ENCODE data around the gene CCAR1.
"Not testable (repeated sequence)": the region's sequence is repeated elsewhere in the genome, so short reads cannot be mapped to it uniquely, and the experiment has no call there.

The CCAR1 gene, protein sequence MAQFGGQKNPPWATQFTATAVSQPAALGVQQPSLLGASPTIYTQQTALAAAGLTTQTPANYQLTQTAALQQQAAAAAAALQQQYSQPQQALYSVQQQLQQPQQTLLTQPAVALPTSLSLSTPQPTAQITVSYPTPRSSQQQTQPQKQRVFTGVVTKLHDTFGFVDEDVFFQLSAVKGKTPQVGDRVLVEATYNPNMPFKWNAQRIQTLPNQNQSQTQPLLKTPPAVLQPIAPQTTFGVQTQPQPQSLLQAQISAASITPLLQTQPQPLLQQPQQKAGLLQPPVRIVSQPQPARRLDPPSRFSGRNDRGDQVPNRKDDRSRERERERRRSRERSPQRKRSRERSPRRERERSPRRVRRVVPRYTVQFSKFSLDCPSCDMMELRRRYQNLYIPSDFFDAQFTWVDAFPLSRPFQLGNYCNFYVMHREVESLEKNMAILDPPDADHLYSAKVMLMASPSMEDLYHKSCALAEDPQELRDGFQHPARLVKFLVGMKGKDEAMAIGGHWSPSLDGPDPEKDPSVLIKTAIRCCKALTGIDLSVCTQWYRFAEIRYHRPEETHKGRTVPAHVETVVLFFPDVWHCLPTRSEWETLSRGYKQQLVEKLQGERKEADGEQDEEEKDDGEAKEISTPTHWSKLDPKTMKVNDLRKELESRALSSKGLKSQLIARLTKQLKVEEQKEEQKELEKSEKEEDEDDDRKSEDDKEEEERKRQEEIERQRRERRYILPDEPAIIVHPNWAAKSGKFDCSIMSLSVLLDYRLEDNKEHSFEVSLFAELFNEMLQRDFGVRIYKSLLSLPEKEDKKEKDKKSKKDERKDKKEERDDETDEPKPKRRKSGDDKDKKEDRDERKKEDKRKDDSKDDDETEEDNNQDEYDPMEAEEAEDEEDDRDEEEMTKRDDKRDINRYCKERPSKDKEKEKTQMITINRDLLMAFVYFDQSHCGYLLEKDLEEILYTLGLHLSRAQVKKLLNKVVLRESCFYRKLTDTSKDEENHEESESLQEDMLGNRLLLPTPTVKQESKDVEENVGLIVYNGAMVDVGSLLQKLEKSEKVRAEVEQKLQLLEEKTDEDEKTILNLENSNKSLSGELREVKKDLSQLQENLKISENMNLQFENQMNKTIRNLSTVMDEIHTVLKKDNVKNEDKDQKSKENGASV

DNA sequence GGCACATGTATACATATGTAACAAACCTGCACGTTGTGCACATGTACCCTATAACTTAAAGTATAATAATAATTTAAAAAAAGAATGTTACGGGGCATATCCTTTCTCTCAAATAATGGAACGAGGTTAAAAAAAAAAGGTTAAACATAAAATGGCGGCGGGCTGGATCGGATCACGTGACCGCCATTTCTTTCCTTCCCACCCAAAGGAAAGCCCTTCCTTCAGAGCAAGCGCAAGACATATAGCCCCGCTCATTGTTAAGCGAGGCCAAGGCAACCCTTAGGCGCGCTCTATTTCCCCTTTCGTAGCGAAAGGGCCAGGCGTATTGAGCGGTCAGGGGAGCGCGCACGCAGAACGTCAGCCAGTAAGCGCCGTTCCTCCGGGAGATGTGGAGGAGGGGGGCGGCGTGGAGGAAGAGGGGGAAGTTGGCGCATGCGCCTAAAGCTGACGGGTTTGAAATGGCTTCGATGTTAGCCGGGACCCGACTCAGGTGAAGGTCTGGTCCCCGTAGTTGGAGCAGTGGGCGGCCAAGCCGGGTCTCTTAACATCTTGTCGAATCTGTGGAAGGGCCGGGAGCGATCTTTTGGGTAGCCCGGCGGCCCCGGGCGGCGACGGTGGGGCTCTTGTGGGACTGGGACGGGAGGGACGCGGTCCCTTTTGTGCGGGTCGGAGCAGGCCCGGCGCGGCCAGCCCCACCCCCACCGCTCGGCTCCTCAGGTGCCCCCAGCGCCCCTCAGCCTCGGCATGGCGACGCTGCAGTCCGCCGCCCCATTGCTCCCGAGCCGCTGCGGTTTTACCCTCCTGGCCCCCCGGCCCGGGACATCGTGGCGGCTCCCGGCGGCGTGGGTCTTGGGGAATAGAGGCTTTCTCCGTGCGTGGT, at the start of gene CCAR1:
Gene CCAR1 (plus strand): TSS at position 447 of the 880 bp plus-strand sequence. CDS start 1,266 bp downstream, outside the sequence.
- peak; percentile 90 to 94 (median 92) for DNase-seq

DNA sequence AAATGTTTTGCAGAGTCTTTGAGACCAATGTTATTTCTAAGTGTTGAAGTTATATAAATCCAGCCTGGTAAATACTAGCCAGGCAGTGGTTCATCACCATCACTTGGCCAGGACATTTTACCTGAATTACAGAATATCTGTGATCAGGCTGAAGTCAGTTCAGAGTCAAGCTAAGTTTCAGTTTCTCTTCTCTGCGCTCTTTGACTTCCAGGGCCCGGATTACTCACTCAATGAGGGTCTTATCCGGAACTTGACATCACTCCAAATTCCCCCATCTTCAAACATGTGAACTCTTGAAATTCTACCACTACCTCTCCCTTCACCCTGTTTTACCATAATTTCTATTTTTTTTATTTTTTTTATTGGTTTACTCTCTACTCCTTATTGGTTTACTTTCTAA, 36.6 kb upstream of the CCAR1 start:
- no peak for DNase-seq

DNA sequence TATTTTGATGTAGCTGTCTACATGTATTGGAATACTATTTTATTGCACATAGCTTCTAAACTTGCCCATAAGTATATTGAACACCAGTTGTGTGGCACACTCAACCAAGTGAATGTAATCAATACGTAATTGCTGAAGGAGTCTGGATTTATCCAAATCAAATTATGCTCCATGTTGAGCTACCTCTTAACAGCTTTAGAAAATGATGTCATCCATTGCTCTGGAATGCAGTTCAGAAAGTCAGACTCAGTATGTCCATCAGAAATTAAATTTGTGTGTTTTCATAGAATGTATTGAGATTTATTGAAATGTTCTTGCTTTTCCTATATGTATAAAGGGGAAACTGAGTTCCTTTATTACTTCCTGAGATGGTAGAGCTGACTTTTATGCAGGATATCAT, 25.0 kb upstream of the CCAR1 start:
- no peak for DNase-seq

DNA sequence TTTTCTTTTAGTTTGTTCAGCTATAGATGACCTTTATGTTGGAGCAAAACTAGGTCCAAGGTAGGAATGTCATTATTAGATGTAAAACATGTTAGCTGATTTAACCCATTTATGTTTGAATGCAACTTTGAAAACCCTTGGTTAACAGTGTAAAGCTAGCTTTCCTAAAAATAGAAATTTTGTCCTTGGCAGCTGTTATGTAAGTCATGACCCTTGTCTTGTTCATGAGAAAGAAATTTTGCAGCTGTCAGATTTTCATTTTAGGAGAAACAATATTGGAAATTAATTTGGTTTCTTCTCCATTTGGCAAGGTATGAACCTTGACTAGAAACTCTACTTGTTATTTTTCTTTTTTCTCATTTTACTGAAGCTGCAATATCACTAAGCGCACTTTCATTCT, 23.9 kb upstream of the CCAR1 start:
- DNase-seq: no peak

DNA sequence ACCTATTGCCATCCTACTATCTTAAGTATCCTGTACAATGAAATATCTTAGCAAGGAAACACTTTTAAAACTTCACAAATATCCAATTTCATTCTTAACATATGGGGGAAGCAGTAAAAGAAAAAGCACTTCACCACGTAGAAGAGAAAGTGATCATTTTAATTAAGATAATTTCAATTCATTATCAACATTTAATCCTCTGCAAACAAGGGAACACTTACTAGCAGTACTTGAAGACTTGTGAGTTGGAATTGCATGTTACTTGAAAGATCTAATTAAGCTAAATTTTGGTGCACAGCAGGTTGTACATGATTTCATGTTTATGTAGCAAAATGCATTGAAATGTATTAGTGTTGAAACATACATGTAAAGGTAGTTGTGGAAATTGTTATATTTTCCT, 20.8 kb upstream of the CCAR1 start:
- no peak for DNase-seq

DNA sequence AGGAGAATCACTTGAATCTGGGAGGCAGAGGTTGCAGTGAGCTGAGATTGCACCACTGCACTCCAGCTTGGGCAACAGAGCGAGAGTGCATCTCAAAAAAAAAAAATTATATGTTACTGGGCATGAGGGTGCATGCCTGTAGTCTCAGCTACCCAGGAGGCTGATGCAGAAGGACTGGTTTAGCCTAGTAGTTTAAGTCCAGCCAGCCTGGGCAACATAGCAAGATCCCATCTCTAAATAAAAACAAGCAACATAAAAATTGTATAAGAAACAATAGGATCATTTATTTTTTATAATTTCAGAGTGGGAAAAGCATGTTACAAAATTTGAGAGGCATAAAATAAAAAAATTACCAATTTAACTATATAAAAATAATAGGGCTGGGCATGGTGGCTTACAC, 15.5 kb upstream of the CCAR1 start:
- DNase-seq: no peak

DNA sequence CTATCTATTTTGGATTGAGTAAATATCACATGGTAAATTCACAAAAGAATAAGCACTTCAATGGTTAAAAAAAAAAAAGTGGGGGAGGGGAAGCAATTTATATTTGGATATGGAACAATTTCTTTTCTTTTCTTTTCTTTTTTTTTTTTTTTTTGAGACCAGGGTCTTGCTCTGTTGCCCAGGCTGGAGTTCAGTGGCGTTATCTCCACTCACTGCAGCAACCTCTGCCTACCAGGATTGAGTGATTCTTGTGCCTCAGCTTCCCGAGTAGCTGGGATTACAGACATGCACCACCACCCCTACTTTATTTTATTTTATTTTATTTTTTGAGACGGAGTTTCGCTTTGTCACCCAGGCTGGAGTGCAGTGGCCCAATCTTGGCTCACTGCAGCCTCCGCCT, 12.1 kb upstream of the CCAR1 start:
- not testable (repeated sequence) for DNase-seq

DNA sequence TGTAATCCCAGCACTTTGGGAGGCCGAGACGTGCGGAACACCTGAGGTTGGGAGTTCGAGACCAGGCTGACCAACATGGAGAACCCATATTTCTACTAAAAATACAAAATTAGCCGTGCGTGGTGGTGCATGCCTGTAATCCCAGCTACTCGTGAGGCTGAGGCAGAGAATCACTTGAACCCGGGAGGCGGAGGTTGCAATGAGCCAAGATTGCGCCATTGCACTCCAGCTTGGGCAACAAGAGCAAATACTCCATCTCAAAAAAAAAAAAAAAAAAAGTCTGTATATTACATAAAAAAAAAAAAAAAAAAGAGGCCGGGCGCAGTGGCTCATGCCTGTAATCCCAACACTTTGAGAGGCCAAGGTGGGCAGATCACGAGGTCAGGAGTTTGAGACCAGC, 8.0 kb upstream of the CCAR1 start:
- not testable (repeated sequence) for DNase-seq

DNA sequence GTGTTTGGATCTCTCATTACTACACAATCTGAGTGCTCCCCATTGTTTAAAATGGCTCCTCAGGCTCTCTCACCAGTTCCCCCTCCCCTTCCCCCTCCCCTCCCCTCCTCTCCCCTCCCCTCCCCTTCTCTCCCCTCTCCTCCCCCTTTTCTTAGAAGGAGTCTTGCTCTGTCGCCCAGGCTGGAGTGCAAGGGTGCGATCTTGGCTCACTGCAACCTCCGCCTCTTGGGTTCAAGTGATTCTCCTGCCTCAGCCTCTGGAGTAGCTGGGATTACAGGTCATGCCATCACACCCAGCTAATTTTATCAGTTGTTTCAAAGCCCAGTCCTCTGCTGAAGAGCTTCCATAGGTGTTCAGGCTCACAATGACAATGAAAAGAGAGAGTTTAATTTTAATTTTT, 3.6 kb upstream of the CCAR1 start:
- DNase-seq: no peak

DNA sequence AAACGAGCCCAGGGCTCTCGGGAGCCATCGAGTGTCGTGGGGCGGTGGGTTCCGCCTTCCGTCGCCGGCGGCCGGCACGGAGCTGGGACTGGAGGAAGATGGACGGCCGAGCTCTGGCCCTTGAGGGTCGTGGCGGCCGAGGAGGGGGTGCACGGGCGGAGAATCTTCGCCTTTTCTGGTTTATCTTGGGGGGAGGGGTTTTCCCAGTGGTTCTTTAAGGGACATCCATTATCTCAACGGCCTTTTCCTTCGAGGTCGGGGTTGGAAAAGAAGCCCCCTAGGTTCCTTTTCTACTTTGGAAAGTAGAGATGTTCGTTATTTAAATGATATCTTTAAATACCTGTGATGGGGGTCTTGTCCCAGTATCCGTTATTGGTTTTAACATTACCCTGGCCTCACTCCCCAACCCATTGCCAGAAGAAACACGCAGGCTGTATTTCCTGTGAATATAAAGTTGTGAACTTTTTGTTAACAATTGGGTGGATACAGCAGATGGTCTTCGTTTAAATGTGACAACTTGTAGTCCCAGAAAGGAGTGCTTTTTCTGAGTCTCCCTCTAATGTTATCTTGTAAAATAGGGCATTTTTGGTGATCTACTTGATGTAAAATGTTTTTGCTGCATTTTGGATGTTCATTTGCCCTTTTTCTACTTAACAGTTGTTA, 765 bp downstream of the CCAR1 start:
- DNase-seq: no peak

DNA sequence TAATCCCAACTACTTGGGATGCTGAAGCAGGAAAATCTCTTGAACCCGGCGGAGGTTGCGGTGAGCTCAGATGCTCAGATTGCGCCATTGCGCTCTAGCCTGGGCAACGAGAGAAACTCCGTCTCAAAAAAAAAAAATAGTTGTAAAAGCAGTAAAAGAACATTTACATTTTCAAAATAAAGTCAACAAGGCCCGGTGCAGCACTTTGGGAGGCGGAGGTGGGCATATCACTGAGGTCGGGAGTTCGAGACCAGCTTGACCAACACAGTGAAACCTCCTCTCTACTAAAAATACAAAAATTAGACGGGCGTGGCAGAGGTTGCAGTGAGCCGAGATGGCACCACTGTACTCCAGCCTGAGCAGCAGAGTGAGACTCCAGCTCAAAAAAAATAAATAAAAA, 4.0 kb downstream of the CCAR1 start:
- no peak for DNase-seq

DNA sequence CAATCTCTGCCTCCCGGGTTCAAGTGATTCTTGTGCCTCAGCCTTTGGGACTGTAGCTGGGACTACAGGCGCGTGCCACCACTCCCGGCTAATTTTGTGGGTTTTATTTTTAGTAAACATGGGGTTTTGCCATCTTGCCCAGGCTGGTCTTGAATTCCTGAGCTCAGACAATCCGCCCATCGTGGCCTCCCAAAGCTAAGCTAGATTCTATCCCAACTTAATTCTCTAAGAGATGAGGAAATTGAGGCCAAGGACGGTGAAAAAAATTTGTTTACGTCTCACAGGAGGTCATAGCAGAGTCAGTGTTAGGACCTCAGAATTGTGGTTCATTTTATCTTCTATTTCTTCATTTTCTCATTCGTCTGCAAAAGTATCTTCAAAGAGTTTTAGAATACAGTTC, 6.1 kb downstream of the CCAR1 start:
- DNase-seq: no peak

DNA sequence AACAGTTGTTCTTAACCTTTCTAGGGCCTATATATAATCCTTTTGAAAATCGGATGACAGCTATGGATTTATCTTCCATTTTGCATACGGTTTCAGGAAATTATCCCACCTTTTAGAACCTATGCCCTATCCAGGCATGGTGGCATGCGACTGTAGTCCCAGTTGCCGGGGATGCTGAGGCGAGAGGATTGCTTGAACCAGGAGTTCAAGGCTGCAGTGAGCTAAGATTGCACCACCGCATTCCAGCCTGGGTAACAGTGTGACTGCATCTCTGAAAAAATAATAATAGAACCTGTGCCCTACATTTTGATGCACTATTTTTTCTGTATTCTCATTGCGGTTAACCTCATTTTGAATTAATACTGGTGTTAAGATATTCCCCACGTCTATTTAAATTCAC, 11.6 kb downstream of the CCAR1 start:
- DNase-seq: no peak

DNA sequence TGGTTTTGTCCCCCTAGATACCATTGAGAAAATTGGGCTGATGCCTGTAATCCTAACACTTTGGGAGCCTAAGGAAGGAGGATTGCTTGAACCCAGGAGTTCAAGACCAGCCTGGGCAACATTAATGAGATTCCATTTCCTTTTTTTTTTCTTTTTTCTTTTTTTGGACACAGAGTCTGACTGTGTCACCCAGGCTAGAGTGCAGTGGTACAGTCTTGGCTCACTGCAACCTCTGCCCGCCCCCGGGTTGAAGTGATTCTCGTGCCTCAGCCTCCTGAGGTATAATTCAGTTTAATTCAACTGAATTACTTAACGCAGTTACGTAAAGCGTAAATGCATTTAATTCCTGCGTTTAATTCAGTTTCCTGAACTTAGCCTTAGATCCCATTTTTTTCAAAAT, 13.3 kb downstream of the CCAR1 start:
- DNase-seq: no peak

DNA sequence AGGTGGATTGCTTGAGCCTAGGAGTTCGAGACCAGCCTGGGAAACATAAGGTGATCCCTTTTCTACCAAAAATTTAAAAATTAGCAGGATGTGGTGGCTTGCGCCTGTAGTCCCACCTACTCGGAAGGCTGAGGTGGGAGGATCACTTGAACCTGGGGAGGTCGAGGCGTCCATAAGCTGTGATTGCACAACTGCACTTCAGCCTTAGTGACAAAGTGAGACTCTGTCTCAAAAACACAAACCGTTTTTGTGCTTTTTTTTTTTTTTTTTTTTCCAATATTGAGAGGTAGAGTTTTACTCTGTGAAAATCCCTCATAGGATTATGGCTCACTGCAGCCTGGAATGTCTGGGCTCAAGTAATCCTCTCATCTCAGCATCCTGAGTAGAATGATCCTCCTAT, 14.1 kb downstream of the CCAR1 start:
- no peak for DNase-seq

DNA sequence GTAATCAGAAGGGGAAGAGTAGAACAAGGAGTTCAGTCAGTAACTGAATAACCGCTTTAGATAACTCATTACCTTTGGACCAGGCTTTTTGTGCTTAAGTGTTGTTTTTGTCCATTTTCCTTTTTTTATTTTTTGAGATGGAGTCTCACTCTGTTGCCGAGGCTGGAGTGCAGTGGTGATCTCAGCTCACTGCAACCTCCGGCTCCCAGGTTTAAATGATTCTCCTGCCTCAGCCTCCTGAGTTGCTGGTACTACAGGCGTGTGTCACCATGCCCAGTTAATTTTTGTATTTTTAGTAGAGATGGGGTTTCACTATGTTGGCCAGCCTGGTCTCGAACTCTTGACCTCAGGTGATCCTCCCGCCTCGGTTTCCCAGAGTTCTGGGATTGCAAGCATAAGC, 14.7 kb downstream of the CCAR1 start:
- DNase-seq: not testable (repeated sequence)

DNA sequence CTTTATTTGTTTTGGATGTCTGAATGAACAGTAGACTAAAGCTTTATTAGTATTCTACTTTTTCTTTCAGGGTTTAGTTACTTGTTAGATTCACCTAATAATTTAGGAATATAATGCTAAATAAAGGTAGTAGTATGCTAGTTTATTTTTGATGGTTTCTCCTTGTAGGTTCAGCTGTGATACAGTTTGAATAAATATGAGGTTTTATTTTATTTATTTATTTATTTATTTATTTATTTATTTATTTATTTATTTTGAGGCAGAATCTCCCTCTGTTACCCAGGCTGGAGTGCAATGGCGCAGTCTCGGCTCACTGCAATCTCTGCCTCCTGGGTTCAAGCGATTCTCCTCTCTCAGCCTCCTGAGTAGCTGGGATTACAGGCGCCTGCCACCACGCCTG, 19.6 kb downstream of the CCAR1 start:
- not testable (repeated sequence) for DNase-seq

DNA sequence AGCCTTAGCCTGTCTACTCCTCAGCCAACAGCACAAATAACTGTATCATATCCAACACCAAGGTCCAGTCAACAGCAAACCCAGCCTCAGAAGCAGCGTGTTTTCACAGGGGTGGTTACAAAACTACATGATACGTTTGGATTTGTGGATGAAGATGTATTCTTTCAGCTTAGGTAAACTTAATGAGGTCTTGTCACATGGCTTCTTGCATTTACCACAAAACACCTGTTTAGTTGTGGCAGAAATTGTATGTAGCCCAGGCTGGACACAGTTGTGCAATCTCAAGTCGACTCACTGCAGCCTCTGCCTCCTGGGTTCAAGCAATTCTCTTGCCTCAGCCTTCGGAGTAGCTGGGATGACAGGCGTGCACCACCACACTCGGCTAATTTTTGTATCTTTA, 21.4 kb downstream of the CCAR1 start:
- no peak for DNase-seq

DNA sequence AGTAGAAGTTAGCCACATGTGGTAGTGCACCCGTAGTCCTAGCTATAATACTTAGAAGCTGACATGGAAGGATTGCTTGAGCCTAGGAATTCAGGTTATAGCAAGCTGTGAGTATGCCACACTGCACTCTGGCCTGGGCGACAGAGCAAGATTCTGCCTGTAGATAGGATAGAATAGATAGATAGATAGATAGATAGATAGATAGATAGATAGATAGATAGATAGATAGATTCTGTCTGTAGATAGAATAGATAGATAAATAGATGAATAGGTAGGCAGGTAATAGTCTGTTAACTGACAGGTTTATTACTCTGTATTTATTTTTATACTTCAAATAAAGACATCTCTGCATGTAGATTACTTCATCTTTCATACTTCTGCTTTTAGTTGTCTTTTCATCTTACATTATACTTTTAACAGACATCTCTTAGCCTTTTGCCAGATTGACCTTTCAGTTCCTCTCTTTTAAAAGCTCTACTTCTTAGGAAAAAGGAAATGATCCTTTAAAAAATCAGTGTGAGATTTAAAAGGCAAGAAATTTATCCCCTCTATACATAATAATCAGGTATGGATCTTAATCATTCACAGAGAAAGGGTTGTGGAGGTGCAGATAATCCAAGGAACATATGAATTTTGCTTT, 31.8 kb downstream of the CCAR1 start:
- no peak for DNase-seq

DNA sequence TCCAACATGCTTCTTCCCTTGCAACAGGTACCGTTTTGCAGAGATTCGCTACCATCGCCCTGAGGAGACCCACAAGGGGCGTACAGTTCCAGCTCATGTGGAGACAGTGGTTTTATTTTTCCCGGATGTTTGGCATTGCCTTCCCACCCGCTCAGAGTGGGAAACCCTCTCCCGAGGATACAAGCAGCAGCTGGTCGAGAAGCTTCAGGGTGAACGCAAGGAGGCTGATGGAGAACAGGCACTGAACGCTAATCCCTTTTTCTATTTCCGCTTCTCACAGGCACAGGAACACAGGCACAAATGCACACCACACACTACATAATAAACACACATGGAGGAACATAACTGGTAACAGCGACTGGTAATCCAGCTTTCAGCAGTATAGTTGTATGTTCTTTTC, 35.2 kb downstream of the CCAR1 start:
- DNase-seq: no peak

DNA sequence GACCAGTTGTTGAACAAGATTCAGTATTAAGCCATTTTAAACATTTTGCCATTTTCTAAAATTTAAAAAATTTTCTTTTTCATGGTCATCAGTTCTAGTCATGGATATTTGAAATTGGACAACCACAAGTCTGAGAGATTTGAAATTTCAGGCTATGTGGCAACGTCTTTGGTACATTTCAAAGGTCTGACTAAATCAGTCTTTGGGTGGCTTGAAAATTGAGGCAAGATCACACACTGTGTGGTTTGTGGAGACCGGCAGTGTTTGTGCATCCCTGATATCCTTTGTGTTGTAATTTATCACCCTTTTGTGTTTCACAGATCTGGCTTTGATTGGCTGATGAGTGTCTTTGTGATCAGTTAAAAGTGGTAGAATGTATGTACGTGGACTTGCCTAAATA, 35.7 kb downstream of the CCAR1 start:
- DNase-seq: no peak

Measured in activated CD4-positive, CD25-positive, alpha-beta regulatory T cell (primary cell).